NCI-H1417 treated with DMSO at 0.1 percent for 48 hours (cell line): ENCODE results near the gene CRABP2.

Source experiments
- DNase-seq: peaks from one replicate; lab custom pipeline; 2025; lab: John Stamatoyannopoulos, UW

The CRABP2 gene

GRCh38 chr1:156709031-156709430 is 3.6 kb upstream of the CRABP2 start:
- DNase-seq, result no peak

GRCh38 chr1:156708218-156708661 is 2.9 kb upstream of the CRABP2 start:
- DNase-seq, result no peak

- no peak for DNase-seq
These were observed 2.2 kb upstream of the CRABP2 start for GRCh38 chr1:156707417-156708217.

GRCh38 chr1:156706657-156707416 is 1.5 kb upstream of the CRABP2 start:
- DNase-seq, result no peak

GRCh38 chr1:156705918-156706656 is 704 bp upstream of the CRABP2 start:
- no peak for DNase-seq

- DNase-seq, result no peak
These were observed 458 bp downstream of the CRABP2 start for GRCh38 chr1:156704930-156705320.

- no peak for DNase-seq
These were observed 1.1 kb downstream of the CRABP2 start for GRCh38 chr1:156704166-156704711.

- DNase-seq, result no peak
These were observed 1.6 kb downstream of the CRABP2 start for GRCh38 chr1:156703741-156704140.

GRCh38 chr1:156703336-156703735 is 2.0 kb downstream of the CRABP2 start:
- DNase-seq, result no peak

- no peak for DNase-seq
These were observed 4.4 kb downstream of the CRABP2 start for GRCh38 chr1:156700736-156701531.

GRCh38 chr1:156698995-156699394 is 6.4 kb downstream of the CRABP2 start:
- no peak for DNase-seq

- no peak for DNase-seq
These were observed 7.9 kb downstream of the CRABP2 start for GRCh38 chr1:156697481-156697880.

GRCh38 chr1:156696755-156697154 is 8.6 kb downstream of the CRABP2 start:
- DNase-seq, result no peak

- no peak for DNase-seq
These were observed 10.8 kb downstream of the CRABP2 start for GRCh38 chr1:156694690-156694962.

- DNase-seq, result no peak
These were observed 11.3 kb downstream of the CRABP2 start for GRCh38 chr1:156693848-156694689.

- DNase-seq, result no peak
These were observed 12.2 kb downstream of the CRABP2 start for GRCh38 chr1:156692925-156693847.

- DNase-seq, result no peak
These were observed 12.9 kb downstream of the CRABP2 start for GRCh38 chr1:156692441-156692924.

GRCh38 chr1:156691665-156692440 is 13.5 kb downstream of the CRABP2 start:
- no peak for DNase-seq

- DNase-seq, result no peak
These were observed 14.2 kb downstream of the CRABP2 start for GRCh38 chr1:156691191-156691590.
